ENCODE results near the gene AGAP1. TPM values are rescaled to one million over a fixed set of nuclear protein-coding genes. Genes with fewer than 3 reads are reported as not detected.

AGAP1 gene
- total RNA-seq, 6 experiments from 2014 or later: 8.1 to 11.2 (median 9.8) TPM

GRCh38 chr2:235513984-235514626 lies 20.3 kb downstream of the AGAP1 start:
- H3K27ac ChIP-seq: peak overlapping the region; percentile 24 to 63 (median 31)
- TF ChIP-seq CTCF (IDR thresholded peaks at IDR 0.05) (no peak), POLR2A (IDR thresholded peaks at IDR 0.05) (no peak)
- H3K36me3 ChIP-seq: no peaks in the 10 kb centered on the region
- DNase-seq (no peak), ATAC-seq (no peak)
- 68% methylated on average over 7 of the region's 14 CpGs for WGBS (ENCODE audit: insufficient coverage, low coverage, low lambda C conversion rate, missing lambda C conversion rate)
- H3K27me3 ChIP-seq: no peaks in the 10 kb centered on the region
- H3K4me3 ChIP-seq: no peak overlapping the region
- H3K9me3 ChIP-seq: no peaks in the 10 kb centered on the region
- intact Hi-C loops (cut with DNase I): no loop called here
- peaks cover 0 to 37% (median 7%) of the 10 kb centered on the region in 4 donors for H3K4me1 ChIP-seq

- Histone ChIP-seq H3K27me3 (no peaks in the 10 kb centered on the region), H3K9me3 (no peaks in the 10 kb centered on the region), H3K27ac (peak overlapping the region; percentile 36 to 63 (median 43)), H3K36me3 (no peaks in the 10 kb centered on the region), H3K4me1 (peaks cover 0 to 37% (median 7%) of the 10 kb centered on the region in 4 donors), H3K4me3 (no peak overlapping the region)
- TF ChIP-seq POLR2A (IDR thresholded peaks at IDR 0.05) (no peak), CTCF (IDR thresholded peaks at IDR 0.05) (peak; percentile 17 to 50 (median 38))
- peak; percentile 80 to 82 (median 81) for DNase-seq
- peak; percentile 80 to 86 (median 82) for ATAC-seq
- intact Hi-C loops (cut with DNase I): no loop called here
- 67% methylated on average over 2 of the region's 10 CpGs for WGBS (ENCODE audit: insufficient coverage, low coverage, low lambda C conversion rate, missing lambda C conversion rate)
Measured at GRCh38 chr2:235514627-235515363, 21.0 kb downstream of the AGAP1 start.

- Histone ChIP-seq H3K4me3 (no peak overlapping the region), H3K4me1 (peaks cover 0 to 37% (median 7%) of the 10 kb centered on the region in 4 donors), H3K27ac (no peak overlapping the region), H3K27me3 (no peaks in the 10 kb centered on the region), H3K9me3 (no peaks in the 10 kb centered on the region), H3K36me3 (no peaks in the 10 kb centered on the region)
- WGBS (ENCODE audit: insufficient coverage, low coverage, low lambda C conversion rate, missing lambda C conversion rate): 90% methylated on average over 7 of the region's 7 CpGs
- DNase-seq: peak in 1 of 3 donors; percentile 16
- intact Hi-C loops (cut with DNase I): no loop called here
- TF ChIP-seq CTCF (IDR thresholded peaks at IDR 0.05) (no peak), POLR2A (IDR thresholded peaks at IDR 0.05) (no peak)
- no peak for ATAC-seq
Measured at GRCh38 chr2:235515364-235515742, 21.5 kb downstream of the AGAP1 start.

DNA sequence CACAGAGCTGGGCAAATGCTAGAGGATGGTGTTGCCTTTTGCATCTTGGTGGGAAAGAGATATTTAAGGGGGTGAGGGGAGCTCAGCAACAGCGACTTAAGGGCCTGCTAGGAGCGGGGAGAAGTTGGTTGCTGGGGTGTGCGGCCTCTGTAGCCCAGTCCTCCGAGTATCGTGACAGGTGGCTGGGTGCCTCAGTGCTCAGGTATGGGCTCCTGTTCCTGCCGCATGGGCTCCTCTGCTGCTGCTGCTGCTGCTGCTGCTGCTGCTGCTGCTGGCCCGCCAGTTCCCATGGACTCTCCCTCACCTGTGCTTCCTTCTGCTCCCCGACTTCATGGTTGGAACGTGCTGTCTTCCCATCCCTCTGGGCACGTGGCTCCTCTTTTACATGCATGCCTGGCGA lies 22.0 kb downstream of the AGAP1 start:
- no peak for DNase-seq
- 77% methylated on average over 3 of the region's 11 CpGs for WGBS (ENCODE audit: insufficient coverage, low coverage, low lambda C conversion rate, missing lambda C conversion rate)
- intact Hi-C loops (cut with DNase I): no loop called here

More for the DNA sequence above, 22.0 kb downstream of the AGAP1 start:
- no peak for ATAC-seq
- Histone ChIP-seq H3K9me3 (no peaks in the 10 kb centered on the region), H3K36me3 (no peaks in the 10 kb centered on the region), H3K4me3 (no peak overlapping the region), H3K27ac (no peak overlapping the region), H3K27me3 (no peaks in the 10 kb centered on the region), H3K4me1 (peaks cover 0 to 32% (median 7%) of the 10 kb centered on the region in 4 donors)
- TF ChIP-seq CTCF (IDR thresholded peaks at IDR 0.05) (no peak), POLR2A (IDR thresholded peaks at IDR 0.05) (no peak)

All from right lobe of liver (tissue), 6 donors.